ENCODE measurements around the gene RASGEF1B. TPM values are rescaled to one million over a fixed set of nuclear protein-coding genes. Genes with fewer than 3 reads are reported as not detected.
A peak's percentile ranks its signal among the peaks of the same experiment; 100 is the strongest.

Gene RASGEF1B
- not detected in 2 replicates for total RNA-seq (2014; rRNA removed; shearing (Covaris generic))

- peaks cover 34% of the 10 kb centered on the region for H3K27me3 ChIP-seq (replicated peaks)
- peak within 1 kb of the TSS; percentile 35 for H3K4me3 ChIP-seq
- peaks cover 11% of the 10 kb centered on the region for H3K4me1 ChIP-seq (replicated peaks)
- H3K9me3 ChIP-seq (replicated peaks): no peaks in the 10 kb centered on the region; the same call in 1 of the 2 replicates
- no peak within 1 kb of the TSS for H3K27ac ChIP-seq
- DNase-seq (ENCODE audit: low read depth in 1 of 2, low spot score in 2 of 2): peak; percentile 12 to 48
- no peaks in the 10 kb centered on the region for H3K36me3 ChIP-seq
Measured at GRCh38 chr4:81471588-81472280, at the start of gene RASGEF1B. Gene RASGEF1B, minus strand, starts transcription at chr4:81471907. Its CDS starts 12,399 bp downstream, at chr4:81459508.

GRCh38 chr4:81519856-81520255 lies 48.1 kb upstream of the RASGEF1B start:
- Histone ChIP-seq H3K4me3 (no peak overlapping the region), H3K36me3 (no peaks in the 10 kb centered on the region), H3K9me3 (replicated peaks) (no peaks in the 10 kb centered on the region), H3K4me1 (replicated peaks) (no peaks in the 10 kb centered on the region), H3K27me3 (replicated peaks) (no peaks in the 10 kb centered on the region), H3K27ac (no peak overlapping the region)
- DNase-seq (ENCODE audit: low read depth in 1 of 2, low spot score in 2 of 2): no peak

GRCh38 chr4:81519427-81519773 lies 47.7 kb upstream of the RASGEF1B start:
- Histone ChIP-seq H3K4me1 (replicated peaks) (no peaks in the 10 kb centered on the region), H3K4me3 (no peak overlapping the region), H3K27me3 (replicated peaks) (no peaks in the 10 kb centered on the region), H3K9me3 (replicated peaks) (no peaks in the 10 kb centered on the region), H3K36me3 (no peaks in the 10 kb centered on the region), H3K27ac (no peak overlapping the region)
- no peak for DNase-seq (ENCODE audit: low read depth in 1 of 2, low spot score in 2 of 2)

GRCh38 chr4:81518762-81519426 lies 47.2 kb upstream of the RASGEF1B start:
- no peaks in the 10 kb centered on the region for H3K4me1 ChIP-seq (replicated peaks)
- H3K36me3 ChIP-seq: no peaks in the 10 kb centered on the region
- no peaks in the 10 kb centered on the region for H3K9me3 ChIP-seq (replicated peaks)
- H3K4me3 ChIP-seq: no peak overlapping the region
- no peak for DNase-seq (ENCODE audit: low read depth in 1 of 2, low spot score in 2 of 2)
- no peaks in the 10 kb centered on the region for H3K27me3 ChIP-seq (replicated peaks)
- no peak overlapping the region for H3K27ac ChIP-seq

- no peaks in the 10 kb centered on the region for H3K36me3 ChIP-seq
- no peaks in the 10 kb centered on the region for H3K9me3 ChIP-seq (replicated peaks)
- no peaks in the 10 kb centered on the region for H3K27me3 ChIP-seq (replicated peaks)
- no peak for DNase-seq (ENCODE audit: low read depth in 1 of 2, low spot score in 2 of 2)
- no peaks in the 10 kb centered on the region for H3K4me1 ChIP-seq (replicated peaks)
- H3K4me3 ChIP-seq: no peak overlapping the region
- H3K27ac ChIP-seq: no peak overlapping the region
Measured at GRCh38 chr4:81516241-81516640, 44.5 kb upstream of the RASGEF1B start.

DNA sequence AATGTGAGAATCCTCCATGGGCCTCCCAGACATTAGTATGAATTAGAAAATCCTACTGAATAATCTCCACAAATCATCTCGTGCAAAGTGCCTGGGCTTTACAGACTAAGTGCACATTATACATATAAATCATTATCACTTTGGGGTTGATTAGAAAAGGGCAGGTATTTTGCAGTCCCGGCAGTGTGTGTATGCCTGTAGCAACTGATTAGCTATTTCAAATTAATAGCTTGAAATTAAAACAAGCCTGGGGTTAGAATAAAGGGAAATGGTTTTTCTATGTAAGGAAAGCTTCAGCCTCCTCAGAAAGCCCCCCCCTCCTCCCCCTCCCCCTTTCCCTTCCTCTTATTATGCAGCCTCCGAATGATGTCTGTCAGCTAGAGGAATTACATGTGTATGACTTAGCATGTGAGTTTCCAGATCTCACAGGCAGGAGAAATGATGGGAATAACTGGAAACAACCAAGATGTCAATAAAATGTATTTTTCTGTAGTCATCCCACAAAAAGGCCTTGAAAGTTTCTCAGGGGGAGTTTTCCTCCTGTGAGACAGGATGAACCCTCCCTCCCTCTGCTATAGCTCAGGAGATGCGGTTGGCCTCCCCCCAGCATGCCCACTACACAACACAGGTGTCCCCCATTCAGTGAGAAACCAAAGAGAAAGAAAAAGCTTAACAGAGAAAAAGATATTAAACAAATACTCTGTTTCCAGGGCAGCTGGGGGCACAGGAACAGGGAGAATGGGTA lies 41.2 kb upstream of the RASGEF1B start:
- H3K36me3 ChIP-seq: no peaks in the 10 kb centered on the region
- H3K27ac ChIP-seq: no peak overlapping the region
- H3K27me3 ChIP-seq (replicated peaks): 0 out of 2 replicates have a peak, but pooled peaks cover 2% of the 10 kb centered on the region
- no peak for DNase-seq (ENCODE audit: low read depth in 1 of 2, low spot score in 2 of 2)
- H3K9me3 ChIP-seq (replicated peaks): no peaks in the 10 kb centered on the region
- no peak overlapping the region for H3K4me3 ChIP-seq
- H3K4me1 ChIP-seq (replicated peaks): no peaks in the 10 kb centered on the region

- H3K4me1 ChIP-seq (replicated peaks): no peaks in the 10 kb centered on the region
Measured at GRCh38 chr4:81512001-81512756, 40.5 kb upstream of the RASGEF1B start.

DNA sequence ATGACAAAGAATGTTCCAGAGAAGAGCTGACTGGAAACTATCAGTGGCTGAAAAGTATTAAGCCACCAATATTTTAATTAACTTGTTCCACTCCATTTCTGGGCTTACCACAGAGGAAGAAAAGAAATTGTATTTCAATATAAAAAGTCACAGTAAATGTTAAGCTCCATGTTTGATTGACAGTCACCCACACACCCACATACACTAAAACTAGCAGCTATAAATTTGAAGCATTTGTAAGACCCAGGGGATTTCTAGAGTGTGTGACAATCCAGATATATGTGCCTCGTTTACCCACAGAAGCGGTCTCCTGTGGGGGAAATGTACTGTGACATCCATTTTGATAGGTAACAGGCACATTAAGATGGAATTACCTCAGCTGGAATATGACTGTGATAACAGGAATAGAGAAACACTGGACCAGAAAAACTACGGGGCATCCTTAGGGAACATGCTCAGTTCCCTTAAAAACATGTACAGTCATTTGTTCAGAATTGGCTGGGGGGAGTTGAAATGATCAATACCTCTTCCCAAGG lies 39.0 kb upstream of the RASGEF1B start:
- H3K9me3 ChIP-seq (replicated peaks): no peaks in the 10 kb centered on the region
- DNase-seq (ENCODE audit: low read depth in 1 of 2, low spot score in 2 of 2): no peak

More at GRCh38 chr4:81512001-81512756, 40.5 kb upstream of the RASGEF1B start:
- no peaks in the 10 kb centered on the region for H3K36me3 ChIP-seq
- DNase-seq (ENCODE audit: low read depth in 1 of 2, low spot score in 2 of 2): no peak
- 0 out of 2 replicates have a peak, but pooled peaks cover 2% of the 10 kb centered on the region for H3K27me3 ChIP-seq (replicated peaks)
- H3K4me3 ChIP-seq: no peak overlapping the region
- H3K9me3 ChIP-seq (replicated peaks): no peaks in the 10 kb centered on the region
- no peak overlapping the region for H3K27ac ChIP-seq

GRCh38 chr4:81509822-81510221 lies 38.1 kb upstream of the RASGEF1B start:
- Histone ChIP-seq H3K4me1 (replicated peaks) (no peaks in the 10 kb centered on the region), H3K36me3 (no peaks in the 10 kb centered on the region), H3K4me3 (no peak overlapping the region), H3K9me3 (replicated peaks) (no peaks in the 10 kb centered on the region), H3K27me3 (replicated peaks) (0 out of 2 replicates have a peak, but pooled peaks cover 2% of the 10 kb centered on the region), H3K27ac (no peak overlapping the region)
- DNase-seq (ENCODE audit: low read depth in 1 of 2, low spot score in 2 of 2): no peak

More for the DNA sequence above, 39.0 kb upstream of the RASGEF1B start:
- no peaks in the 10 kb centered on the region for H3K36me3 ChIP-seq
- no peak overlapping the region for H3K27ac ChIP-seq
- 0 out of 2 replicates have a peak, but pooled peaks cover 2% of the 10 kb centered on the region for H3K27me3 ChIP-seq (replicated peaks)
- no peaks in the 10 kb centered on the region for H3K4me1 ChIP-seq (replicated peaks)
- no peak overlapping the region for H3K4me3 ChIP-seq

GRCh38 chr4:81509191-81509590 lies 37.5 kb upstream of the RASGEF1B start:
- DNase-seq (ENCODE audit: low read depth in 1 of 2, low spot score in 2 of 2): no peak
- H3K4me3 ChIP-seq: no peak overlapping the region
- no peaks in the 10 kb centered on the region for H3K4me1 ChIP-seq (replicated peaks)
- H3K27me3 ChIP-seq (replicated peaks): 0 out of 2 replicates have a peak, but pooled peaks cover 2% of the 10 kb centered on the region
- no peaks in the 10 kb centered on the region for H3K9me3 ChIP-seq (replicated peaks)
- no peak overlapping the region for H3K27ac ChIP-seq
- H3K36me3 ChIP-seq: no peaks in the 10 kb centered on the region

- Histone ChIP-seq H3K36me3 (no peaks in the 10 kb centered on the region), H3K4me1 (replicated peaks) (no peaks in the 10 kb centered on the region), H3K27ac (no peak overlapping the region), H3K9me3 (replicated peaks) (no peaks in the 10 kb centered on the region), H3K27me3 (replicated peaks) (0 out of 2 replicates have a peak, but pooled peaks cover 2% of the 10 kb centered on the region), H3K4me3 (no peak overlapping the region)
- DNase-seq (ENCODE audit: low read depth in 1 of 2, low spot score in 2 of 2): no peak
Measured at GRCh38 chr4:81508411-81509185, 36.9 kb upstream of the RASGEF1B start.

DNA sequence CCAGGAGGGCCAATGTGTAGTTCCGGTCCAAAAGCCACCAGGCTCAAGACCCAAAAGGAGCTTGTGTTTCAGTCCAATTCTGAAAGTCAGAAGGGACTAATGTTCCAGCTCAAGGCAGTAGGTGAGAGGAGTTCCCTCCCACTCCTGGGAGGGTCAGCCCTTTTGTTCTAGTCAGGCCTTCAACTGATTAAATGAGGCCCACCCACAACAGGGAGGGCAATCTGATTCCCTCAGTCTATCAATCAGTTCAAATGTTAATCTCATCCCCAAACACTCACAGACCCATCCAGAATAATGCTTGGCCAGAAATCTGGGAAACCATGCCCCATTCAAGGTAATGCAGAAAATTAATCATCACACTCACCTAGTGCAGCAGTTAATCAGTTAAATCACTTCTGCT lies 35.8 kb upstream of the RASGEF1B start:
- Histone ChIP-seq H3K36me3 (no peaks in the 10 kb centered on the region), H3K9me3 (replicated peaks) (no peaks in the 10 kb centered on the region), H3K4me1 (replicated peaks) (no peaks in the 10 kb centered on the region), H3K4me3 (no peak overlapping the region), H3K27me3 (replicated peaks) (0 out of 2 replicates have a peak, but pooled peaks cover 2% of the 10 kb centered on the region), H3K27ac (no peak overlapping the region)
- DNase-seq (ENCODE audit: low read depth in 1 of 2, low spot score in 2 of 2): no peak
